Measurements from ENCODE around the gene ENTPD3. TPM values are rescaled to one million over a fixed set of nuclear protein-coding genes. Genes with fewer than 3 reads are reported as not detected.
"Not testable (repeated sequence)": the region's sequence is repeated elsewhere in the genome, so short reads cannot be mapped to it uniquely, and the experiment has no call there.

The ENTPD3 gene
- total and polyA plus RNA-seq, 5 experiments from 2014 or later: not detected

DNA sequence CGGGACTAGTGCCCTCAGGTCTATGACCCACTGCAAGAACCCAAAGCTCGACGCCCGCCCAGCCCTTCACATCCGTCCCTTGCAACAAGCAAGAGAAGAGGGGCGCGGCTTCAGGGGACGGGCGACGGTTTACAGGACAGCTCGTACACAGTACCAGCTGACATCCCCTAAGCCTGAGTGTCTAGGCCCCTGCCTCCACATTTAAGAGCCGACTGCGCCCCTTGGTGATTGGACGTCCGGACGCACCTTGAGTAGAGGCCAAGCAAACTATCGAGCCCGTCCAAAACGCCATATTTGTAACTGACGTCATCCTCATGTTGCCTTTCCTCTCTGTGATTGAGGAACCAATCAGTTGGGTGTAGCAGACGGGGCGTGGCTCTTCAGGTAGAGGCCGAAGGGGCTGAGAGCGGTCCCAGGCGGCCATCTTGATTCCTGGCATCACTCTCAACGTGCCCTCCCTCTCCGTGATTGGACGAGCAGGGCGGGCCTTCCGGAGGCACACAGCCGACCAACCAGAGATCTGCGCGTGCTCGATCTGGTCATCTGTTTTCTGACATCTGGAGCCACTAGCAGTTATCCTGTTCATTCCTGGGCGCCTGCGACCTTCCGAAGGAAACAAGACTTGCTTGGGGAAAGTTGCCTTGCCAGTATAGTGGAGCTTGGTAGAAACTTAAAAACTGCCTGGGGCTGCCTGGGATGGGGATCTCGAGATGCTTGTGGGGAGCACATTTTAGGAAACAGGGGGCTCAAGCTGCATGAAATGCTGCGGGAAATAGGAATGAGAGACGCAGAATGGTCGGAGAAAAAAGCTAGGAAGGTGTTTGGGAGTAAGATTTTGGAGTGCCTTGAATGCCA lies 66.1 kb downstream of the ENTPD3 start:
- H3K4me3 Mint-ChIP-seq: peak overlapping the region; percentile 91 to 98 (median 96)
- H3K4me1 Mint-ChIP-seq: peaks cover 18 to 44% (median 42%) of the 10 kb centered on the region in 4 donors
- H3K9me3 Mint-ChIP-seq: peaks cover 0 to 8% (median 0%) of the 10 kb centered on the region in 9 donors
- DNase-seq: peak; percentile 85 to 98 (median 94)
- H3K27me3 Mint-ChIP-seq: peaks cover 0 to 1% (median 0%) of the 10 kb centered on the region in 5 donors
- peaks cover 0 to 11% (median 2%) of the 10 kb centered on the region in 3 donors for H3K36me3 Mint-ChIP-seq
- peak; percentile 90 for ATAC-seq
- H3K27ac Mint-ChIP-seq: peak overlapping the region; percentile 97 to 100 (median 100)
- POLR2A ChIA-PET: interaction anchor here (0.6 to 3.3 kb wide), 11 partner anchors 9 to 1509 kb away, joined by 3 to 22 read pairs (median 5); partner anchors contain the start of genes EIF1B, ULK4, ZNF619 and ZNF620

DNA sequence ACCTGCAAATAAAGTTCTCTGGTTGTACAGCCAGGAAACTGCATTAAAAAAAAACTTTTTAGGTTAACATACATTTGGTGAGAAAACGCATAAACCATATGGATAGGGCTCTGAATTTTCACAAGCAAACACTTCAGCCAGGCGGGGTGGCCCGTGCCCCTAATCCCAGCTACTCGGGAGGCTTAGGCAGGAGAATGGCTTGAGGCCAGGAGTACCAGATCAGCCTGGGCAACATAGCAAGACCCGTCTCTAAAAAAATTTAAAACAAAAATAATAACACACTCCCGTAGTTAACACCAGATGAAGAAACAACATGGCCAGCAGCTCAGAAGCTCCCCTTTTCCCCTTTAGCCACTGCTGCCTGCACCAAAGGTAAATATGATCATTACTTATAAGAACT lies 66.9 kb downstream of the ENTPD3 start:
- DNase-seq: no peak
- Mint-ChIP-seq H3K4me1 (peaks cover 20 to 53% (median 48%) of the 10 kb centered on the region in 4 donors), H3K27ac (peak overlapping the region in 8 of 10 donors; percentile 9 to 100 (median 99)), H3K27me3 (peaks cover 0 to 1% (median 0%) of the 10 kb centered on the region in 5 donors), H3K9me3 (peaks cover 0 to 8% (median 0%) of the 10 kb centered on the region in 9 donors), H3K4me3 (peak overlapping the region in 9 of 10 donors; percentile 91 to 98 (median 97)), H3K36me3 (peaks cover 0 to 18% (median 2%) of the 10 kb centered on the region in 3 donors)
- no peak for ATAC-seq
- POLR2A ChIA-PET: interaction anchor here (0.6 to 3.3 kb wide), 6 partner anchors 10 to 1508 kb away, joined by 4 to 22 read pairs (median 12); partner anchors contain the start of genes EIF1B, ULK4, ZNF619 and ZNF621

DNA sequence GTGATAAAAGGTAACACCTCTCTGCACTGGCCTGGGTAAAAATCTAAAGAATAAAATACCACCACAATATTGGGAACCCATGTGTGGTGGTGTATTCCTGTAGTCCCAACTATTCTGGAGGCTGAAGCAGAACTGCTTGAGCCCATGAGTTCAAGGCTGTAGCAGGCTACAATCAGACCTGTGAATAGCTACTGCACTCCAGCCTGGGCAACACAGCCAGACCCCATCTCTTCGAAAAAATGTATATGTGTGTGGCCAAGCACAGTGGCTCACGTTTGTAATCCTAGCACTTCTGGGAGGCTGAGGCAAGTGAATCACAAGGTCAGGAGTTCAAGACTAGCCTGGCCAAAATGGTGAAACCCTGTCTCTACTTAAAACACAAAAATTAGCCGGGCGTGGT lies 68.3 kb downstream of the ENTPD3 start:
- peaks cover 0 to 26% (median 3%) of the 10 kb centered on the region in 3 donors for H3K36me3 Mint-ChIP-seq
- peaks cover 0 to 1% (median 0%) of the 10 kb centered on the region in 5 donors for H3K27me3 Mint-ChIP-seq
- H3K9me3 Mint-ChIP-seq: peaks cover 0 to 8% (median 0%) of the 10 kb centered on the region in 9 donors
- H3K27ac Mint-ChIP-seq: peak overlapping the region in 7 of 10 donors; percentile 11 to 99 (median 96)
- H3K4me1 Mint-ChIP-seq: peaks cover 20 to 61% (median 54%) of the 10 kb centered on the region in 4 donors
- POLR2A ChIA-PET: no interaction called here
- ATAC-seq (no peak), DNase-seq (no peak)
- H3K4me3 Mint-ChIP-seq: peak overlapping the region in 9 of 10 donors; percentile 50 to 97 (median 90)

DNA sequence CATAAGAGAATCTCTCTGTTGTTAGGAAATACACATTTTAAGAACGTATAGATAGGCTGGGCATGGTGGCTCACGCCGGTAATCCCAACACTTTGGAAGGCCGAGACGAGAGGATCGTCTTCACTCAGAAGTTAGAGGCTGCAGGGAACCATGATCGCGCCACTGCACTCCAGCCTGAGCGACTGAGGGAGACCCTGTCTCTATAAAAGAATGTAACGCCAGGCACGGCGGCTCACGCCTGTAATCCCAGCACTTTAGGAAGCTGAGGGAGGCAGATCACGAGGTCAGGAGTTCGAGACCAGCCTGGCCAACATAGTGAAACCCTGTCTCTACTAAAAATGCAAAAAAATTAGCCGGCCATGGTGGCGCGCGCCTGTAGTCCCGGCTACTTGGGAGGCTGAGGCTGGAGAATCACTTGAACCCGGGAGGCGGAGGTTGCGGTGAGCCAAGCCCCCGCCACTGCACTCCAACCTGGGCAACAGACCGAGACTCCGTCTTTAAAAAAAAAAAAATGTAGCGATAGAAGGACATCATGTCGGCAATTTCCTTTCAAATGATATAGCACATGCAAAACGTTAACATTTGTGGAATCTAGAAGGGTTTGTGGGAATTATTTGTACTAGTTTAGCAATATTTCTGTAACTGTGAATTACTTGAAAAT lies 69.4 kb downstream of the ENTPD3 start:
- peaks cover 3 to 34% (median 6%) of the 10 kb centered on the region in 3 donors for H3K36me3 Mint-ChIP-seq
- peak overlapping the region; percentile 85 to 99 (median 92) for H3K4me3 Mint-ChIP-seq
- POLR2A ChIA-PET: interaction anchor here (0.6 to 2.7 kb wide), 12 partner anchors 12 to 1557 kb away, joined by 3 to 21 read pairs (median 4); partner anchors contain the start of genes CTNNB1, EIF1B, ZNF619 and ZNF620
- H3K4me1 Mint-ChIP-seq: peaks cover 20 to 66% (median 56%) of the 10 kb centered on the region in 4 donors
- H3K9me3 Mint-ChIP-seq: peaks cover 0 to 8% (median 0%) of the 10 kb centered on the region in 9 donors
- H3K27ac Mint-ChIP-seq: peak overlapping the region; percentile 93 to 100 (median 97)
- peaks cover 0 to 1% (median 0%) of the 10 kb centered on the region in 5 donors for H3K27me3 Mint-ChIP-seq
- ATAC-seq (no peak), DNase-seq (no peak)

DNA sequence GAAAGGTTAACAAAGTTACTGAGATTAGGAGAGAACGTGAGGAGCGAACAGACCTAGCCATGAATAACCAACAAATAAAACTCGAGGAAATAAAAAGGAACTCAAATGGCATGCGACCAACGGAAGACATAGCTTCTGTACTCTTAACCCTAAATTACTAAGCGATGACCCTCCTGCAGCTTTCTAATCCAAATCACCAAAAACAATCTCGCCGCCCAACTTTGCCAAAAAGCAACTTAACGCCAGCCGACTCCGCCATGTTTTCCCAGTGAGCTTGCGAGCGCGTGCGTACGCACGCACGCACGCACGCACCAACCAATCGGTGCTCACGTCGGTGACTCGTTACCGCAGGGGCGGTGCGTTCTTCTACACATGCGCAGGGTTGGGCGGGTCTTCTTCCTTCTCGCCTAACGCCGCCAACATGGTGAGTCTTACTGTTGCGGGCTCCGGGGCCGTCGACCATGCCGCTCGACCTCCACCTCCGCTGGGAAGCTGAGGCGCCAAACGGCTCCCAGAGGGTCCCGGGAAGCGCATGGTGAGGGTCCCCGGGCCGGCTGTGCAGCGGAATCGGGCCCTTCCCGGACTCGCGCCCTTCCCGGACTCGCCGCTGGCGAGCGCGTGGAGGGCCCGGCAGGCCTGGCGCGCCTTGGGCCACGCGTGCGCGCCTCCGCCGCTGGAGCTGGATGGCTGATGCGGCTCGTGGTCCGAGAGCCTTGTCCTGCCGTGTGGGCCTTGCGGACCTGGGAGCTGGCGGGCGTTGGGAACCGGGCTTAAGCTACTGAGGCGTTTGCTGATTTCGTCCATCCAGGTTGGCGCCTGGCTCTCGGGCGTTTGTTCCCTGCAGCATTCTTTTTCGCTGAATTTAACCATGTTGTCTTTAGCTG lies 70.2 kb downstream of the ENTPD3 start, which contains the start of gene RPL14:
TSS of gene RPL14 (plus strand) at position 400 of the 884 bp plus-strand sequence. CDS start at position 533, 133 bp downstream.
- Mint-ChIP-seq H3K27ac (peak within 1 kb of the TSS; percentile 93 to 100 (median 97)), H3K9me3 (peaks cover 0 to 8% (median 0%) of the 10 kb centered on the region in 9 donors), H3K4me1 (peaks cover 21 to 62% (median 53%) of the 10 kb centered on the region in 4 donors), H3K36me3 (peaks cover 3 to 42% (median 11%) of the 10 kb centered on the region in 3 donors), H3K4me3 (peak within 1 kb of the TSS; percentile 85 to 99 (median 92)), H3K27me3 (peaks cover 0 to 1% (median 0%) of the 10 kb centered on the region in 5 donors)
- ATAC-seq: peak; percentile 68
- peak; percentile 86 to 97 (median 94) for DNase-seq
- POLR2A ChIA-PET: interaction anchor here (0.6 to 2.7 kb wide), 15 partner anchors 9 to 1556 kb away, joined by 3 to 21 read pairs (median 4); partner anchors contain the start of genes CTNNB1, EIF1B, ULK4 and ZNF619

DNA sequence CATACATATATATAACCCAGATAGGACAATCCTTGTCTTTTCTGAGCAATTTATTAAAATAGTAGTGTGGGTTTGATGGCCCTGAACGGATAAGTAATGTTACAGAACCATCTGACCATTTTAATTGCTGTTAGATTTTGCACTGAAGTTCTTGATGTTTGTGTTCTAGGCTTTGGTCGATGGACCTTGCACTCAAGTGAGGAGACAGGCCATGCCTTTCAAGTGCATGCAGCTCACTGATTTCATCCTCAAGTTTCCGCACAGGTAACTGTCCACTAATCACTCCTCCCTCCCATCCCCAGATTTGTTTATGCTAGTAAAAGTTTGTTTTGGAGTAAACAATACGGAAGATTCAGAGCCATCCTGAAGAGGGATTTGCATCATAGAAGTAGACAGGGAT lies 71.5 kb downstream of the ENTPD3 start:
- H3K36me3 Mint-ChIP-seq: peaks cover 3 to 54% (median 17%) of the 10 kb centered on the region in 3 donors
- peak overlapping the region; percentile 43 to 98 (median 92) for H3K27ac Mint-ChIP-seq
- H3K27me3 Mint-ChIP-seq: no peaks in the 10 kb centered on the region
- H3K4me1 Mint-ChIP-seq: peaks cover 14 to 54% (median 44%) of the 10 kb centered on the region in 4 donors
- H3K9me3 Mint-ChIP-seq: peaks cover 0 to 8% (median 0%) of the 10 kb centered on the region in 9 donors
- peak overlapping the region; percentile 85 to 99 (median 92) for H3K4me3 Mint-ChIP-seq
- DNase-seq (no peak), ATAC-seq (no peak)
- POLR2A ChIA-PET: interaction anchor here (1.9 to 2.7 kb wide), 4 partner anchors 19 to 1555 kb away, joined by 4 to 21 read pairs (median 17); partner anchors contain the start of genes EIF1B, ZNF619 and ZNF621

DNA sequence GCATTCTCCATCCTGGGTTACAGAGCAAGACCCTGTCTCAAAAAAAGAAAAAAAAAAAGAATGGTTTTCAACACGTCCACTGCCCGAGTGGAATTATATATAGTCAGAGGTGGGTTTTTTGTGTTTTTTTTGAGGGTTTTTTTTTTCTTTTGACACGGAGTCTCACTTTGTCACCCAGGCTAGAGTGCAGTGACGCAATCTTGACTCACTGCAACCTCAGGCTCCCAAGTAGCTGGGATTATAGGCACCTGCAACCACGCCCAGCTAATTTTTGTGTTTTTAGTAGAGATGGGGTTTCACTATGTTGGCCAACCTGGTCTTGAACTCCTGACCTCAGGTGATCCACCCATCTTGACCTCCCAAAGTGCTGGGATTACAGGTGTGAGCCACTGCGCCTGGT lies 73.5 kb downstream of the ENTPD3 start:
- ATAC-seq, H3K27me3 Mint-ChIP-seq, POLR2A ChIA-PET, DNase-seq: not testable (repeated sequence)
- Mint-ChIP-seq H3K9me3 (peaks cover 0 to 14% (median 0%) of the 10 kb centered on the region in 9 donors), H3K27ac (peak overlapping the region in 3 of 10 donors; percentile 53 to 80 (median 61)), H3K36me3 (peaks cover 3 to 70% (median 21%) of the 10 kb centered on the region in 3 donors), H3K4me3 (peak overlapping the region in 2 of 10 donors; percentile 24 to 26), H3K4me1 (peaks cover 27 to 71% (median 55%) of the 10 kb centered on the region in 4 donors)

DNA sequence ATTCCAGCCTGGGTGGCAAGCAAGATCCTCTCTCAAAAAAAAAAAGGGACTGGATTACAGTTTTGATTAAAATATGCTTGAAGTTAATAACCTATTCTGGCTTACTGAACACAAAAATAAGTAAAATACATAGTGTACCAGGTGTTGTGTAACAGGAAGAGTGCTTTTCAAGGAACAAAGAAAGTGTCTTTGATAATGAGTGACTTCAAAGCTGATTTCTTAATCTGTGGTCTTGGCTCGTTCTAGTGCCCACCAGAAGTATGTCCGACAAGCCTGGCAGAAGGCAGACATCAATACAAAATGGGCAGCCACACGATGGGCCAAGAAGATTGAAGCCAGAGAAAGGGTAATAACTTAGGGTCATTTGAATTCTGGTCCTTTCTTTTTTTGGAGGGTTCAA lies 74.2 kb downstream of the ENTPD3 start:
- peaks cover 27 to 77% (median 51%) of the 10 kb centered on the region in 4 donors for H3K4me1 Mint-ChIP-seq
- DNase-seq (no peak), ATAC-seq (no peak)
- peak overlapping the region in 1 of 10 donors; percentile 22 for H3K4me3 Mint-ChIP-seq
- peaks cover 0 to 8% (median 0%) of the 10 kb centered on the region in 9 donors for H3K9me3 Mint-ChIP-seq
- no peaks in the 10 kb centered on the region for H3K27me3 Mint-ChIP-seq
- peaks cover 3 to 73% (median 23%) of the 10 kb centered on the region in 3 donors for H3K36me3 Mint-ChIP-seq
- H3K27ac Mint-ChIP-seq: peak overlapping the region in 6 of 10 donors; percentile 4 to 56 (median 44)
- POLR2A ChIA-PET: interaction anchor here (0.7 to 0.9 kb wide), 2 partner anchors 16 to 1631 kb away, joined by 3 read pairs; no protein-coding TSS in a partner anchor

DNA sequence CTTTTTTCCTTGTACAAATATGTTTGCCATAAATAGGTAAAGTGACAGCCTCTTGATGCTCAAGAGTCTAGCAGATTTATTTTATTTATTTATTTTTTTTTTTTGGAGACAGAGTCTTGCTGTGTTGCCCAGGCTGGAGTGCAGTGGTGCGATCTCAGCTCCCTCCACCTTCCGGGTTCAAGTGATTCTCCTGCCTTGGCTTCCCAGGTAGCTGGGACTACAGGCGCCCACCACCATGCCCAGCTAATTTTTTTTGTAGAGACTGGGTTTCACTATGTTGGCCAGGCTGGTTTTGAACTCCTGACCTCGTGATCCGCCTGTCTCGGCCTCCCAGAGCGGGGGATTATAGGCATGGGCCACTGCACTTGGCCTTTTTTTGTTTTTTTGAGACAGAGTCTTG lies 75.9 kb downstream of the ENTPD3 start:
- POLR2A ChIA-PET: interaction anchor here (1.5 kb wide), 1 partner anchor 15 kb away, joined by 3 read pairs; the partner anchor contains the start of gene ZNF619
- H3K36me3 Mint-ChIP-seq: peaks cover 7 to 76% (median 23%) of the 10 kb centered on the region in 3 donors
- peaks cover 24 to 65% (median 40%) of the 10 kb centered on the region in 4 donors for H3K4me1 Mint-ChIP-seq
- not testable (repeated sequence) for H3K27ac Mint-ChIP-seq, H3K27me3 Mint-ChIP-seq, H3K9me3 Mint-ChIP-seq, DNase-seq, ATAC-seq
- H3K4me3 Mint-ChIP-seq: peak overlapping the region in 1 of 10 donors; percentile 10

DNA sequence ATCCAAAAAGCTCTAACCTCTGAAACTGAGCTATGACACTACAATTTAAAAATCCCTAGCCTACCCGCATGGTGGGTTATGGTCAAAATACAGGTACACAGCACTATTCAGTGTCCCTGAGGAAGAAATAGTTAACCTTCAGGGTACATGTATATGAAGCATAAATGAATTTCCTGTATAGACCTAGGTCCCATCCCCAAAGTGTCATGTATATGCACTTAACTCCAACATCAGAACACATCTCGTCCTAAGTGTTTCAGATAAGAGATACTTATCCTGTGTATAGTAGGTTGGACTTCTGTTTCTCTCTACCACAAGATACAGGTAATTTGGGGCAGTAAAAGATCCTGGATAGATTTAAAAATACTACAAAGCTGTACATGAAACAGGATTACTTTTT lies 76.6 kb downstream of the ENTPD3 start:
- POLR2A ChIA-PET: interaction anchor here (0.6 to 2.4 kb wide), 4 partner anchors 10 to 1165 kb away, joined by 3 to 8 read pairs (median 4); partner anchors contain the start of gene ZNF619
- Mint-ChIP-seq H3K4me1 (peaks cover 20 to 57% (median 32%) of the 10 kb centered on the region in 4 donors), H3K27me3 (no peaks in the 10 kb centered on the region), H3K36me3 (peaks cover 7 to 71% (median 23%) of the 10 kb centered on the region in 3 donors), H3K9me3 (peaks cover 0 to 7% (median 0%) of the 10 kb centered on the region in 9 donors), H3K27ac (peak overlapping the region in 5 of 10 donors; percentile 13 to 77 (median 63)), H3K4me3 (peak overlapping the region in 6 of 10 donors; percentile 11 to 77 (median 32))
- DNase-seq: no peak
- ATAC-seq: no peak

Data from naive thymus-derived CD8-positive, alpha-beta T cell (primary cell).